ENCODE measurements around the gene AKNA.
"Not testable (repeated sequence)": the region's sequence is repeated elsewhere in the genome, so short reads cannot be mapped to it uniquely, and the experiment has no call there.

The AKNA gene

DNA sequence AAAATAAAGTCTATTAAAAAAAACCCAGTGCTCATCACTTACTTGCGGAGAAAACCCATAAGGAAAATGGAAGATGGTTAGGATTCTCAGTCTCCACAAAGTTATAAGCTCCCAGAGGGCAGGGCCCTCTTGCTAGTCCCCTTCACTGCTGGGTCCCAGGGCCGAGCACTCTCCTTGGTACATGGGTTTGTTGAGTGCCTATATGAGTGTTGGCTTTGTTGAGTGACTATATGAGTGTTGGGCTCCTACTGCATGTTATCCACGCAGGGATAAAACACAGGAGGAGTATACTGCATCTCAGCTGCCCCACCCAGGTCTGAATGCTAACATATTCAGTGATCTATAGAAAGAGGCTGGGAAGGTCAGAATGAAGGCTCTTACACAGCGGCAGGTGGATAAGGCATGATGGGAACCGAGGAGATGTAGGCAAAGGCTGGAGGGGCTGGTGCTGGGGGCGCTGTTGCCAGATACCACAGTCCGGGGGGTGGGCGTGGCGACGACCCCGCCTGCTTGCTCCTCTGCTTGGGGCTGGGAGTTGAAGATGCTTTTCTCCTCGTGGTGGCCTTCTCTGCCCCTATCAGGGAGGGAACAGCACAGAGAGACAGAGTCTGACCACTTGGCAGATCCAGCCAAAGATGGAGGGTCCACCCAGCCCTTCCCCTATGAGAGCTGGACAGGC is 46.5 kb downstream of the AKNA start:
- no peak for DNase-seq (ENCODE audit: low spot score)

DNA sequence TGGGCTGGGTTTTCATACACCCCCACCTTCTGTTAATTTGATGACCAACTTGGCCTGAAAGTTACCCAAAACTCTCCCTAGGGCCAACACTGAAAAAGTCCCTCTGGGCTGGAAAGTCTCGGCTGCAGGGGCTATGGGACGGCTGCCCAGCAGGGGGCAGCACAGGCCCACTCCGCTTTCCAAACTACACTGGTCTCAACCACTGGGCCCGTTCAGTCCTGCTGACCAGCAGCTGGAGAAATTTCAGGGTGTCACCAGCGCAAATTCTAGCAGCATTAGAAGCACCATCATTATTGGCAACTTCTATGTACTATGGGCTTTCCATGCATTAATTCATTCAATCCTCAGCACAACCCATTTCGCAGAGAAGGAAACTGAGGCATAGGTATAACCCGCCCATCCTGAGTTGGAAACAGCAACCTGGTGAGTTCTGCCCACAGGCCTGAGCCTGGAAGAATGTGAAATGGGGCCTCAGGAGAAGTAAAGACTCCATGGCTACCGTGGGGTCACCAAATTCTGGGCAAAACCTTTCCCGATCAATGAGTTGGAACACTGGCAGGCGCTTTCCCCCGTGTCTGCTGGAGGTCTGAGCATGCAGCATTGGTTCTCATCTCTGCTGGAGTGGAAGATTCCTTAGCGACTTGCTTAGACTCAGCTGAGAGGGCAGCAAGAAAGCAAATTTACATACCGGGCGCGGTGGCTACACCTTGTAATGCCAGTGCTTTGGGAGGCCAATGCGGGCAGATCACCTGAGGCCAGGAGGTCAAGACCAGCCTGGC is 48.5 kb downstream of the AKNA start:
- DNase-seq (ENCODE audit: low spot score) = peak; percentile 45

DNA sequence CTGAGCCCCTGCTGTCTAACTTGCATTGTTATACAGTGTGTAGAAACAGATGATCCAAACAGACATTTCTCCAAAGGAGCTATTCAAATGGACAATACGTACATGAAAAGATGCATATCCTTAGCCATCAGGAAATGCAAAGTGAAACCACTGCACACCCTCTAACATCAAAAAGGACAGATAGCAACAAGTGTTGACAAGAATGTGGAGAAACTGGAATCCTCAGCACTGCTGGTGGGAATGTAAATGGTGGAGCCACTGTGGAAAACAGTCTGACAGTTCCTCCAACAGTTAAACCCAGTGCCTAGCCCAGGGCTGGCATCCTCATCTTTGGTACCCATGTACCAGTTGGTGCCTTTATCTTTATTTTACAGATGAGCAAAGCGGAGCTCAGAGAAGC is 49.6 kb downstream of the AKNA start:
- DNase-seq (ENCODE audit: low spot score) = no peak

DNA sequence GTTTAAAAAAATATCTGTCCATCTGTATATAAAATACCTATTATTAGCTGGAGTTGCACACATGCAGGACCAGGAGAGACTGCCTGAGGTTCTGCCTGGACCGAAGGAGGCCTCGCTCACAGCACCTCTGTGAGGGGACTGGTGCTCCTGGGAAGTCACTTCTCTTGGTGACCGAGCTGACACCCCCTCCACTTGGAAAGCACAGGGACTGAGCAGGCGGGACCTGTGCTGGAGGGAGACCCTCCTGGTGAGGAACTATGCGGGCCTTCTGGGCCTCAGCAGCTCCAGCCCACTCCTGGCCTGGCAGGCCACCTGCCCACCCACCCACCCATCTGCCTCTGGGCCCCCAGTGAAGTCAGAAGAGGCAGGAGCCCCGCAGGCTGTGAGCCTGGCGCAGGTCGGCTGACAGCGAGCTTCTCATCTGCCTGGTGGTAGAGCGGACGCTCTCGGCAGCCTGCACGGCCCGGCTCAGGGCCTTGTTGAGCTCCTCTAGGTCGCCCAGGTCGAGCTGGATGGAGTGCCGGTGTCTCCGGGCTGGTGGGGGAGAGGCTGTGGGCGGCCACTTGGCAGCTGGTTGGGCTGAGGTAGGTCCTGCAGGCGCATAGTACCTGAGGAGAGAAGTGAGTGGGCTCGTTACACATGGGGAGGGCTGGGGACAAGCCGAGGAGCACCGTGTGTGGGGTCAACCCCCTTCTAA is 50.9 kb downstream of the AKNA start:
- DNase-seq (ENCODE audit: low spot score) = no peak

DNA sequence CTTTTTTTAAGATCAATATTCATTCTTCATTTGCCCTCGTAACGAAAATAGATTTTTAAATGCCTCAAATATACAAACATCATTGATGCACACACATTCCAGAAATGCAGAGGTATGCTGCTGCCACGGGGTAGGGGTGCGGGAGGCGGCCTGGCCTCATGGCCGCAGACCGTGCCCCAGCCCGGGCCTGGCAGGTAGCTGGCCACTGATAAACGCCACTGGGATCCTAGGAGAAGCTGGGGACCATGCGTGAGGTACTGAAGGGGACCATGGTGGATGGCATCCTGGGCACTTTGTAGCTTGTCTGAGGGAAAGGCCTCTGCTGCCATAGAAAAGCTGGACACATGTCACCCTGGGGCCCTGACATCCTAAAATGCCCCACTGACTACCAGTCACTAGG is 51.6 kb downstream of the AKNA start:
- no peak for DNase-seq (ENCODE audit: low spot score)

DNA sequence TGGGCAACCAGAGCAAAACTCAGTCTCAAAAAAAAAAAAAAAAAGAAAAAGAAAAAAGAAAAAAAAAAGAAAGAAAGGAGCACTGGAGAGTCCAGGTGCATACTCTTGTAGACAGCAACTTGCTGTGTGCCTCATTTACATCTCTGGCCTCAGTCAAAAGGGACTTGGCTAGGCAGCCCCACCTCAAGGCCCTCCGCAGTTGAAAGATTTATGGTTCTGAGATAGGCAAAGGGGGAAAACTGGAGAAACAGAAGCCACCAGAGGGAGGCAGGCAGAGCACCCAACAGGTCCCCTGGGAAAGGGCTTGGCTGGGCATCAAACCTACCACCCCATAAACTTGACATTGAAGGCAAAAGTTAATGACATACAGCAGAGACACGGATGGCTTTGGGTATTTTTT is 52.0 kb downstream of the AKNA start:
- DNase-seq (ENCODE audit: low spot score) = no peak

DNA sequence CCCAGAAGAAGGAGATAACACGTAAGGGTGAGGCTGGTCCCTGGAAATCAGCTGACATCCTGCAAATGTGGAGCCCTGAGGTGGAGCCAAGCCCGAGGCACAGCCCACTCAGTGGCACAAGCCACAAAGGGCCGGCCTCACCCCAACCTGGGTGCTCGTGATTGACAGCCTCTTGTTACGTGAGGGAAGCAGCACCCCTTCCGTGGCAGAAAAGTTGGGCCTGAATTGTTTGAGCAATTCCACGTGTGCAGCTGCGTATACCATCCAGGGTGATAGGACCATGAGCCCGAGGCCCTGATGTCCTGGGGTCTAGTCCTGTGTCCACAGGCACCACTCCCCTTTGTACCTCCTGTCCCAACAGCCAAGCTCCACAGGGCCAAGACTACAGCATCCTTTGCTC is 53.3 kb downstream of the AKNA start:
- DNase-seq (ENCODE audit: low spot score) = no peak

DNA sequence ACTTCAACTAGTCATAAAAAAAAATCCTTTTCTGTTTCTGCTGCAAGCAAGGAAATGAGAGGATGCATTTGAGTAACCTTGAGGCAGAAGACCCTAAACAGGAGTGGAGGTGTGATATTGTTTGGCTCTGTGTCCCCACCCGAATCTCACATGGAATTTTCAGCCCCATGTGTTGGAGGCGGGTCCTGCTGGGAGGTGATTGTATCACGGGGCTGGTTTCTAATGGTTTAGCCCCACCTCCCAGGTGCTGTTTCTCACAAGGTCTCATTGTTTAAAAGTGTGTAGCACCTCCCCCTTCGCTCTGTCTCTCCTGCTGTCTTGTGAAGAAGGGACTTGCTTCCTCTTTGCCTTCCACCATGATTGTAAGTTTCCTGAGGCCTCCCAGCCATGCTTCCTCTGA is 54.1 kb downstream of the AKNA start:
- DNase-seq (ENCODE audit: low spot score) = not testable (repeated sequence)

DNA sequence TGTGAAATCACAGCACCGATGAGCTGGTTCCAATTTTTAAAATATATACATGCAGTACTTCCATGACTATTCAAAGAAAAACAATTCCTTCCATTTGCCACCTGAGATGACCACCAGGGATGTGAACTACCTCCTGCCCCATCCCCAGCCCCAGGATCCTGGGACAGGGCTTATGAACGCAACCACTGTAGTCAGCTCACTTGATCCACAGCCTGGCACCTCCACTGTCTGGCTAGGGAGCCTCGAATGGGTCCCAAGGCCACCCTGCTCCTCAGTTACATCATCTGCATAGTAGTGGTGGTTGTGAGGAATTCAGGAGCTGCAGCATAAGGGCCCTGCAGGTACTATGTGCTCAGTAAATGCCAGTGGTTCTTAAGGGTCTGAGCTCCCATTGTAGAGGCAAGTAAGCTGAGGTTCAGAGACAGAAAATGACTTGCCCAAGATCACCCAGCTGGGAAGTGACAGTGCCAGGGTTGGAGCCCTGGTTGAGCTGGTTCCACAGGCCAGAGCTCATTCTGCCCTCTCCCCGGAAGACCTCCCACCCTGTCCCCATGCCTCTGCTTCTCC is 55.2 kb downstream of the AKNA start:
- not testable (repeated sequence) for DNase-seq (ENCODE audit: low spot score)

DNA sequence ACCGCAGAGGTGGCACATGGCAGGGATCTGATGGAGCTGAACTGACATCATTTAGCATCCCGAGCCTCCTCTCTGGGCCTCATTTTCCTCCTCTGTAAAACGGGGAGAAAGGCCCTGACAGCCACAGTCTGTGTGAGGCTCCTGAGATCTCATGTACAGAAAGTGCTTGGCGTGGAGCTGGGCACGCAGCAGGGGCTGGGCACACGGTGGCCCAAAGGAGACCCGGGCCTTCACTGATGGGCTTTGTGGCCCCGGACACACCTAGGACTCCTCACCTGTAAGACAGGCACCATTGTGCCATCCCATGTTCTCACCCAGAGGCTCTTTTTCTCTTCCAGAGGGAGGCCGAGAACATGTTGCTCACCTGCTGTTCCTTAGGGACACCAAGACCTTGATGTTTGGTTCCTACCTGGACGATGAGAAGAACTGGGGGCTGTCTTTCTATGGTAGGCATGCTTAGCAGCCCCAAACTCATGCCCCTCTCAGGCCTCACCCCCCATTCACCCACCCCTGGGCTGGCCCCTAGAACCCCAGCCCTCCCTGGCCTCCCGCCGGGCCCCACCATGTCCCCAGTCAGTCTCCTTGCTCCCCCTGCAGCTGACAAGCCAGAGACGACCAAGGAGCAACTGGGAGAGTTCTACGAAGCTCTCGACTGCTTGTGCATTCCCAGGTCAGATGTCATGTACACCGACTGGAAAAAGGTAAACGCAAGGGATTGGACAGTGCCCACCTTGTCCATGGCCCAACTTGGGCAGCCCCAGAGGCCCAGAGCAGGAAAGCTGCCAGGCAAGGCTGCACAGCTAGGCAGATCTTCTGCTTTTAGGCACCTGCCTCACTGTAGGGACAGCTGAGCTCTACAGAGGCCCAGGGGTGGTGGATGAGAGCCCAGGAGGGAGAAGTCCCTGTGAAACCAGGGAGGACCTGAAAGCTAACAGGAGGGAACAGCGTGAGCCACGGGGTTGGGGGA is 56.3 kb downstream of the AKNA start:
- not testable (repeated sequence) for DNase-seq (ENCODE audit: low spot score)

DNA sequence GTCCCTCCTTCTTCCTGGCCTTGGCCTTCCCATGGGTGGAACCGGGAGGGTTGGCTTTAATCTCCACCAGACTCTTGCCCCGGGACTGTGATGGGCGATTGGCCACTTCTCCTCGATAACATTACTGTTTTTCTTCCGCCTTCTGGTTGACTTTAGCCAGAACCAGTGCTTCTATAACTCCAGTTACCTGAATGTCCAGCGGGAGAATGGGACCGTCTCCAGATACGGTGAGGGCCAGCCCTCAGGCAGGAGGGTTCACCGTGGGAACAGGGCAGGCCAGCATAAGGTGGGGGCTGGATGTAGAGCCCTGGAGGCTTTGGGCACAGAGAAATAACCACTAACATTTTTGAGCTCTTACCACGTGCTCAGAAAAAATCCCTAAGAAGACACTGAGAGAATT is 57.1 kb downstream of the AKNA start:
- DNase-seq (ENCODE audit: low spot score) = no peak

DNA sequence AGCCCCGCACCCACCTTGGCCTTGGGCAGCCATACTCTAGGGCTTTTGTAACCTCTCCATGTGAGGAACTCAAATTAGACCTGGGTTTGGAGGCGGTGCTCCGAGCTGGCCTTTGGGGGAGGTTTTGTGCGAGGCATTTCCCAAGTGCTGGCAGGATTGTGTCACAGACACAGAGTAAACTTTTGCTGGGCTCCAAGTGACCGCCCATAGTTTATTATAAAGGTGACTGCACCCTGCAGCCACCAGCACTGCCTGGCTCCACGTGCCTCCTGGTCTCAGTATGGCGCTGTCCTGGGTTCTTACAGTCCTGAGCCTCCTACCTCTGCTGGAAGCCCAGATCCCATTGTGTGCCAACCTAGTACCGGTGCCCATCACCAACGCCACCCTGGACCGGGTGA is 58.2 kb downstream of the AKNA start, which contains the start of gene ORM2:
TSS of gene ORM2 (plus strand) at position 245 of the 398 bp plus-strand sequence. CDS start at position 281, 36 bp downstream.
- DNase-seq (ENCODE audit: low spot score) = not testable (repeated sequence)

DNA sequence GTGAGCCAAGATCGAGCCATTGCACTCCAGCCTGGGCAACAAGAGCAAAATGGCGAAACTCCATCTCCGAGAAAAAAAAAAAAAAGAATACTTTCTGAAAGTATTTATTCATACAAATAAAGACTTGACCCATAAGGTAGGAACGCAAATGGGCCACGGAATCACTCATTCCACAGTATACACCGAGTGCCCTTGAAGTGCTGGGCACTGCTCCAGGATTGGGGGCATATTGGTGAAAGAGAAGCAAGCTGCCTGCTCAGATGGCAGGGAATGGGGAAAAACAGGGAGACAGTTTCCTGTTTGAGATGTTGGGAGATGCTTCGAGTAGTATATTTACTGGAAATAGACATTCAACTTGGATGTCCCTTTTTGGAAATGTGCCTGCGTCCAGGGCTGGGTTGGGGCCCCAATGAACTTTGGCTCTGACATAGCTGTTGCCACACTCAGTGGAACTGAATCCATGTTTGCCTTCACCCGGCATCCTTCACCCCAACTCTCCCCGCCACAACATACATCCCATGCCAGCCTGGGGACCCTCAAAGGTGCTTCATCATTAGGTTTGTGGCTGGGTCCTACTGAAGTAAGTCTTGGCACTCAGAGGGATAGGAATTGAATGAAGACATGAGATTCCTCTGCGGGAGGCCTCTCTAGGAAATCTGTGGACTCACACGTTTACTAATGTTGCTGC is 58.7 kb downstream of the AKNA start:
- DNase-seq (ENCODE audit: low spot score) = not testable (repeated sequence)

DNA sequence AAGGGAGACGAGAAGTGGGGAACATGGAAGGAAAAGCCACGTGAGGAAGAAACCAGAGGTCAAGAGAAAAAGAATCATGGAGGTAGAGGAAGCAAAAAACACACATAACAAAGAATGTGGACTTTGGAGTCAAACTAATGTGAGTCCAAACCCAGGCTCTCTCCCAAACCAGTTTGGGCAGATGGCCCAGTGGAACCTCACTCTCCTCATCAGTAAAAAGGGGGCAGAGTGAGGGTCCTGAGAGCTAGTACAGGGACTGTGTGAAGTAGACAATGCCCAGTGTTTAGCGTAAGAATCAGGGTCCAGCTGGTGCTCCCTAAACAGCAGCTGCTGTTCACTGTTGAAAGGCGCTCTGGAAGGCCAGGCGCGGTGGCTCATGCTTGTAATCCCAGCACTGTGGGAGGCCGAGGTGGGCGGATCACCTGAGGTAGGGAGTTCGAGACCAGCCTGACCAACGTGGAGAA is 59.4 kb downstream of the AKNA start:
- DNase-seq (ENCODE audit: low spot score) = not testable (repeated sequence)

DNA sequence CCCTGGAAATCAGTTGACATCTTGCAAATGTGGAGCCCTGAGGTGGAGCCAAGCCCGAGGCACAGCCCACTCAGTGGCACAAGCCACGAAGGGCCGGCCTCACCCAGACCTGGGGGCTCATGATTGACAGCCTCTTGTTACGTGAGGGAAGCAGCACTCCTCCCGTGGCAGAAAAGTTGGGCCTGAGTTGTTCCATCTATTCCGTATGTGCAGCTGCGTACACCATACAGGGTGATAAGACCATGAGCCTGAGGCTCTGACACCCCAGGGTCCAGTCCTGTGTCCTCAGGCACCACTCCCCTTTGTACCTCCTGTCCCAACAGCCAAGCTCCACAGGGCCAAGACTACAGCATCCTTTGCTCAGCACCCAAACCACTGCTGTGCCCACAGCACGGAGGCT is 60.0 kb downstream of the AKNA start:
- DNase-seq (ENCODE audit: low spot score) = no peak

DNA sequence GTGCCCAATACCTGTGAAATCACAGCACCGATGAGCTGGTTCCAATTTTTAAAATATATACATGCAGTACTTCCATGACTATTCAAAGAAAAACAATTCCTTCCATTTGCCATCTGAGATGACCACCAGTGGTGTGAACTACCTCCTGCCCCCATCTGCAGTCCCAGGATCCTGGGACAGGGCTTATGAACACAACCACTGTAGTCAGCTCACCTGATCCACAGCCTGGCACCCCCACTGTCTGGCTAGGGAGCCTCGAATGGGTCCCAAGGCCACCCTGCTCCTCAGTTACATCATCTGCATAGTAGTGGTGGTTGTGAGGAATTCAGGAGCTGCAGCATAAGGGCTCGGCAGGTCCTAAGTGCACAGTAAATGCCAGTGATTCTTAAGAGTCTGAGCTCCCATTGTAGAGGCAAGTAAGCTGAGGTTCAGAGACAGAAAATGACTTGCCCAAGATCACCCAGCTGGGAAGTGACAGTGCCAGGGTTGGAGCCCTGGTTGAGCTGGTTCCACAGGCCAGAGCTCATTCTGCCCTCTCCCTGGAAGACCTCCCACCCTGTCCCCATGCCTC is 62.0 kb downstream of the AKNA start:
- DNase-seq (ENCODE audit: low spot score) = not testable (repeated sequence)

DNA sequence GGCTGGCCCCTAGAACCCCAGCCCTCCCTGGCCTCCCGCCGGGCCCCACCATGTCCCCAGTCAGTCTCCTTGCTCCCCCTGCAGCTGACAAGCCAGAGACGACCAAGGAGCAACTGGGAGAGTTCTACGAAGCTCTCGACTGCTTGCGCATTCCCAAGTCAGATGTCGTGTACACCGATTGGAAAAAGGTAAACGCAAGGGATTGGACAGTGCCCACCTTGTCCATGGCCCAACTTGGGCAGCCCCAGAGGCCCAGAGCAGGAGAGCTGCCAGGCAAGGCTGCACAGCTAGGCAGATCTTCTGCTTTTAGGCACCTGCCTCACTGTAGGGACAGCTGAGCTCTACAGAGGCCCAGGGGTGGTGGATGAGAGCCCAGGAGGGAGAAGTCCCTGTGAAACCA is 62.8 kb downstream of the AKNA start:
- DNase-seq (ENCODE audit: low spot score) = not testable (repeated sequence)

DNA sequence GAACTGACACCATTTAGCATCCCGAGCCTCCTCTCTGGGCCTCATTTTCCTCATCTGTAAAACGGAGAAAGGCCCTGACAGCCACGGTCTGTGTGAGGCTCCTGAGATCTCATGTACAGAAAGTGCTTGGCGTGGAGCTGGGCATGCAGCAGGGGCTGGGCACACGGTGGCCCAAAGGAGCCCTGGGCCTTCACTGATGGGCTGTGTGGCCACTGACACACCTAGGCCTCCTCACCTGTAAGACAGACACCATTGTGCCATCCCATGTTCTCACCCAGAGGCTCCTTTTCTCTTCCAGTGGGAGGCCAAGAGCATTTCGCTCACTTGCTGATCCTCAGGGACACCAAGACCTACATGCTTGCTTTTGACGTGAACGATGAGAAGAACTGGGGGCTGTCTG is 63.3 kb downstream of the AKNA start:
- DNase-seq (ENCODE audit: low spot score) = no peak

DNA sequence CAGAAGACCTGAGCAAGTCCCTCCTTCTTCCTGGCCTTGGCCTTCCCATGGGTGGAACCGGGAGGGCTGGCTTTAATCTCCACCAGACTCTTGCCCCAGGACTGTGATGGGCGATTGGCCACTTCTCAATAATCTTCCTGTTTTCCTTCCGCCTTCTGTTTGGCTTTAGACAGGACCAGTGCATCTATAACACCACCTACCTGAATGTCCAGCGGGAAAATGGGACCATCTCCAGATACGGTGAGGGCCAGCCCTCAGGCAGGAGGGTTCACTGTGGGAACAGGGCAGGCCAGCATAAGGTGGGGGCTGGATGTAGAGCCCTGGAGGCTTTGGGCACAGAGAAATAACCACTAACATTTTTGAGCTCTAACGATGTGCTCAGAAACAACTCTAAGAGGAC is 63.9 kb downstream of the AKNA start:
- DNase-seq (ENCODE audit: low spot score) = not testable (repeated sequence)

DNA sequence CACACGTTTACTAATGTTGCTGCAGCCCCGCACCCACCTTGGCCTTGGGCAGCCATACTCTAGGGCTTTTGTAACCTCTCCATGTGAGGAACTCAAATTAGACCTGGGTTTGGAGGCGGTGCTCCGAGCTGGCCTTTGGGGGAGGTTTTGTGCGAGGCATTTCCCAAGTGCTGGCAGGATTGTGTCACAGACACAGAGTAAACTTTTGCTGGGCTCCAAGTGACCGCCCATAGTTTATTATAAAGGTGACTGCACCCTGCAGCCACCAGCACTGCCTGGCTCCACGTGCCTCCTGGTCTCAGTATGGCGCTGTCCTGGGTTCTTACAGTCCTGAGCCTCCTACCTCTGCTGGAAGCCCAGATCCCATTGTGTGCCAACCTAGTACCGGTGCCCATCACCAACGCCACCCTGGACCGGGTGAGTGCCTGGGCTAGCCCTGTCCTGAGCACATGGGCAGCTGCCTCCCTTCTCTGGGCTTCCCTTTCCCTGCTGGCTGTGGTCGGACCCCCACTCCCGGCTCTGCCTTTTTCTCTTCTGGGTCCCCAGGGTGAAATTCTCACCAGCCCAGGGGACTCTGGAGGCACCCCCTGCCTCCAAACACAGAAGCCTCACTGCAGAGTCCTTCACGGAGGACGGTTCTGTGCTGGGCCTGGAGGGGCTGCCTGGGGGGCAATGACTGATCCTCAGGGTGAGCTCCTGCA is 64.8 kb downstream of the AKNA start, which contains the start of gene ORM1:
TSS of gene ORM1 (plus strand) at position 268 of the 701 bp plus-strand sequence. CDS start at position 304, 36 bp downstream.
- not testable (repeated sequence) for DNase-seq (ENCODE audit: low spot score)

Data from RKO (cell line).